SU-DHL-6 (cell line): ENCODE data around the gene XRCC6.

Experiments
- H2AFZ ChIP-seq: fragments of 200-600 bp; sonication (generic); 2 replicates; pipeline ENCODE4 v1.6.1; 2014; ENCODE audit warnings: low read depth, mild to moderate bottlenecking, moderate library complexity, mixed read lengths, antibody characterized with exemption, low read length; ENCODE audit not compliant: severe bottlenecking
- H3F3A ChIP-seq: fragments of 200-600 bp; shearing (Covaris generic); 2 replicates; pipeline ENCODE4 v1.6.0; 2016; ENCODE audit warnings: antibody characterized with exemption, mild to moderate bottlenecking; ENCODE audit not compliant: insufficient read depth
- H3K27ac ChIP-seq: fragments of 200-600 bp; sonication (generic); 2 replicates; pipeline ENCODE4 v1.5.1; 2016; ENCODE audit warnings: low read depth, mild to moderate bottlenecking, low read length, moderate library complexity, mixed read lengths
- H3K27me3 ChIP-seq: fragments of 200-600 bp; sonication (generic), shearing (Covaris generic); 2 replicates; pipeline ENCODE4 v1.6.0; 2014; ENCODE audit warnings: mild to moderate bottlenecking, low read length
- H3K36me3 ChIP-seq: fragments of 200-600 bp; sonication (generic); 2 replicates; pipeline ENCODE4 v1.6.1; 2014; ENCODE audit warnings: mild to moderate bottlenecking, low read length, mixed read lengths
- H3K4me2 ChIP-seq: fragments of 300-600, 200-600 bp; shearing (Covaris generic), sonication (generic); 2 replicates; pipeline ENCODE4 v1.6.0; 2014; ENCODE audit warnings: low read length, low read depth, mild to moderate bottlenecking; ENCODE audit not compliant: poor library complexity, severe bottlenecking
- H3K4me3 ChIP-seq: fragments of 200-600 bp; sonication (generic); 2 replicates; pipeline ENCODE4 v1.5.1; 2014; ENCODE audit warnings: antibody characterized with exemption, low read length, mild to moderate bottlenecking, mixed read lengths; ENCODE audit not compliant: insufficient read depth, poor library complexity, severe bottlenecking
- H3K79me2 ChIP-seq: fragments of 200-600 bp; sonication (generic); 2 replicates; pipeline ENCODE4 v1.6.1; 2014; ENCODE audit warnings: mild to moderate bottlenecking, low read length, moderate library complexity; ENCODE audit not compliant: insufficient read depth
- H3K9ac ChIP-seq: fragments of 200-600 bp; sonication (generic); 2 replicates; pipeline ENCODE4 v1.7.0; 2014; ENCODE audit warnings: mild to moderate bottlenecking, low read length
- H3K9me2 ChIP-seq: fragments of 200-600 bp; sonication (generic); replicated peaks from 2 replicates; pipeline ENCODE4 v1.6.1; 2014; ENCODE audit warnings: low read length; ENCODE audit not compliant: insufficient read depth
- H3K9me3 ChIP-seq: fragments of 200-600 bp; sonication (generic); 2 replicates; pipeline ENCODE4 v1.6.1; 2014; ENCODE audit warnings: low read length, mixed read lengths; ENCODE audit not compliant: insufficient read depth
- H4K20me1 ChIP-seq: fragments of 200-600 bp; sonication (generic); 2 replicates; pipeline ENCODE4 v1.6.1; 2014; ENCODE audit warnings: low read depth, mild to moderate bottlenecking, antibody characterized with exemption, low read length, moderate library complexity, mixed read lengths
- EZH2phosphoT487 ChIP-seq: fragments of 200-600 bp; sonication (generic), shearing (Covaris generic); conservative IDR thresholded peaks from 2 replicates; pipeline ENCODE4 v1.6.1; 2018; ENCODE audit warnings: mild to moderate bottlenecking, antibody characterized with exemption, low read length, moderate library complexity, mixed read lengths
- TF ChIP-seq, protein P1 (sequence below): fragments of 200-600 bp; sonication (generic); IDR thresholded peaks from one replicate; pipeline ENCODE4 v1.5.1; 2017; ENCODE audit warnings: antibody characterized with exemption, mild to moderate bottlenecking, low read length, moderate library complexity; ENCODE audit not compliant: insufficient read depth, poor library complexity, severe bottlenecking

XRCC6 gene

GRCh38 chr22:41608386-41608785, 12.7 kb upstream of the XRCC6 start:
- H3F3A ChIP-seq, result no peaks in the 10 kb centered on the region
- no peak overlapping the region for H2AFZ ChIP-seq
- no peaks in the 10 kb centered on the region for H3K9me2 ChIP-seq
- no peaks in the 10 kb centered on the region for H3K9me3 ChIP-seq
- H3K4me2 ChIP-seq, result no peak overlapping the region
- H3K27me3 ChIP-seq, result no peaks in the 10 kb centered on the region
- H3K4me3 ChIP-seq, result no peak overlapping the region
- no peak overlapping the region for H3K27ac ChIP-seq
- no peak overlapping the region for H3K9ac ChIP-seq
- 0 out of 2 replicates have a peak, but pooled peaks cover 6% of the 10 kb centered on the region for H3K36me3 ChIP-seq
- peaks cover 11% of the 10 kb centered on the region for H3K79me2 ChIP-seq
- TF ChIP-seq EZH2phosphoT487, result no peak
- TF ChIP-seq, protein P1, sequence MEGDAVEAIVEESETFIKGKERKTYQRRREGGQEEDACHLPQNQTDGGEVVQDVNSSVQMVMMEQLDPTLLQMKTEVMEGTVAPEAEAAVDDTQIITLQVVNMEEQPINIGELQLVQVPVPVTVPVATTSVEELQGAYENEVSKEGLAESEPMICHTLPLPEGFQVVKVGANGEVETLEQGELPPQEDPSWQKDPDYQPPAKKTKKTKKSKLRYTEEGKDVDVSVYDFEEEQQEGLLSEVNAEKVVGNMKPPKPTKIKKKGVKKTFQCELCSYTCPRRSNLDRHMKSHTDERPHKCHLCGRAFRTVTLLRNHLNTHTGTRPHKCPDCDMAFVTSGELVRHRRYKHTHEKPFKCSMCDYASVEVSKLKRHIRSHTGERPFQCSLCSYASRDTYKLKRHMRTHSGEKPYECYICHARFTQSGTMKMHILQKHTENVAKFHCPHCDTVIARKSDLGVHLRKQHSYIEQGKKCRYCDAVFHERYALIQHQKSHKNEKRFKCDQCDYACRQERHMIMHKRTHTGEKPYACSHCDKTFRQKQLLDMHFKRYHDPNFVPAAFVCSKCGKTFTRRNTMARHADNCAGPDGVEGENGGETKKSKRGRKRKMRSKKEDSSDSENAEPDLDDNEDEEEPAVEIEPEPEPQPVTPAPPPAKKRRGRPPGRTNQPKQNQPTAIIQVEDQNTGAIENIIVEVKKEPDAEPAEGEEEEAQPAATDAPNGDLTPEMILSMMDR, result no peak
- H4K20me1 ChIP-seq, result no peaks in the 10 kb centered on the region

DNA sequence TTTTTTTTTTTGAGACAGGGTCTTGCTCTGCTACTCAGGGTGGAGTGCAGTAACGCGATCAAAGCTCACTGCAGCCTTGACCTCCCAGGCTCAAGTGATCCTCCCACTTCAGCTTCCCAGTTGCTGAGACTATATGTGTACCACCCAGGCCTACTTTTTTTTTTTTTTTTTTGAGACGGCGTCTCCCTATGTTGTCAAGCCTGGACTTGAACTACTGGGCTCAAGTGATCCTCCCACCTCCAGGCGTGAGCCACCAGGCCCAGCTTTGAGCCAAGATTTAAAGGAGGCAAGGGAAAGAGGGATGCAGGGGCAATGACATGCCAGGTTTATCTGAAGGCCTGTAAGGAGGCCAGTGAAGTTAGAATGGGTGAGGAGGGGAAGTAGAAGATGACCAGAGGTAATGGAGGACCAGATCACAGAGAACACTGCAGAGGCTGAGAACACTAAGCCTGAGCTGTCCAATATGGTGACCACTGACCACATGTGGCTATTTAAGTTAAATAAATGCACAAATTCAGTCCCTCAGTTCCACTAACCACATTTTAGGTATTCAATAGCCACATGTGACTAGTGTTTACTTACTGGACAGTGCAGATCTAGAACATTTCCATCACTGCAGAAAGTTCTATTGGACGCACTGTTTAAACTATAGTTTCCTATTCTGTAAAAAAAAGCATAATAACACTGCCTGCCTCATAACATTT, 8.3 kb upstream of the XRCC6 start:
- no peak overlapping the region for H2AFZ ChIP-seq
- no peaks in the 10 kb centered on the region for H3F3A ChIP-seq
- TF ChIP-seq EZH2phosphoT487, result no peak
- TF ChIP-seq, protein P1, result no peak
- no peaks in the 10 kb centered on the region for H3K9me2 ChIP-seq
- H3K4me2 ChIP-seq, result no peak overlapping the region
- no peaks in the 10 kb centered on the region for H3K9me3 ChIP-seq
- no peak overlapping the region for H3K4me3 ChIP-seq
- H4K20me1 ChIP-seq, result no peaks in the 10 kb centered on the region; the same call in 1 of the 2 replicates
- no peaks in the 10 kb centered on the region for H3K27me3 ChIP-seq
- H3K27ac ChIP-seq, result no peak overlapping the region
- H3K79me2 ChIP-seq, result peaks cover 47% of the 10 kb centered on the region
- no peaks in the 10 kb centered on the region for H3K36me3 ChIP-seq
- H3K9ac ChIP-seq, result no peak overlapping the region

DNA sequence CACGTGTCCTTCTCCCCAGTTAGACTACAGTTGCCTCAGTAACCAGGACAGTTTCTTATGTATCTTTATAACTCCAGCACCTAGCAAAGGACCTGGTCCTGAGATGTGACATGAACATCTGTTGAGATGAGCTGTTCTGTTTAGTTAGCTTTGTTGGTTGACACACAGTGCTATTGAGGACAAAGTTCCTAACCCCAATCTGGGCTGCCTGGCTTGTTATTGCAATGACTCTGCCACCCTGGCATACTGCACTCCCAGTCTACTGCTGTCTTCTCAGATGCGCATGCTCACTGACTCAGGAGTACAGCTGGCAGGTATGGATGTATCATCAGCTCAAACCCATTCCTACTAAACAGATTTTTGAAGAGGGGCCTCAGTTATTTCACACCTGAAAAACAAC, 7.6 kb upstream of the XRCC6 start:
- no peak for TF ChIP-seq EZH2phosphoT487
- TF ChIP-seq, protein P1, result no peak
- Histone ChIP-seq H3K79me2 (peaks cover 54% of the 10 kb centered on the region), H3K4me3 (no peak overlapping the region), H3K9ac (no peak overlapping the region), H4K20me1 (no peaks in the 10 kb centered on the region; the same call in 1 of the 2 replicates), H2AFZ (no peak overlapping the region), H3K27me3 (no peaks in the 10 kb centered on the region), H3K36me3 (no peaks in the 10 kb centered on the region), H3K9me2 (no peaks in the 10 kb centered on the region), H3K4me2 (no peak overlapping the region), H3F3A (no peaks in the 10 kb centered on the region), H3K9me3 (no peaks in the 10 kb centered on the region), H3K27ac (no peak overlapping the region)
